ENCODE measurements around the gene ADGRG3.

Gene ADGRG3

GRCh38 chr16:57646388-57647039 is 21.6 kb upstream of the ADGRG3 start:
- DNase-seq (ENCODE audit: low spot score) = no peak

DNA sequence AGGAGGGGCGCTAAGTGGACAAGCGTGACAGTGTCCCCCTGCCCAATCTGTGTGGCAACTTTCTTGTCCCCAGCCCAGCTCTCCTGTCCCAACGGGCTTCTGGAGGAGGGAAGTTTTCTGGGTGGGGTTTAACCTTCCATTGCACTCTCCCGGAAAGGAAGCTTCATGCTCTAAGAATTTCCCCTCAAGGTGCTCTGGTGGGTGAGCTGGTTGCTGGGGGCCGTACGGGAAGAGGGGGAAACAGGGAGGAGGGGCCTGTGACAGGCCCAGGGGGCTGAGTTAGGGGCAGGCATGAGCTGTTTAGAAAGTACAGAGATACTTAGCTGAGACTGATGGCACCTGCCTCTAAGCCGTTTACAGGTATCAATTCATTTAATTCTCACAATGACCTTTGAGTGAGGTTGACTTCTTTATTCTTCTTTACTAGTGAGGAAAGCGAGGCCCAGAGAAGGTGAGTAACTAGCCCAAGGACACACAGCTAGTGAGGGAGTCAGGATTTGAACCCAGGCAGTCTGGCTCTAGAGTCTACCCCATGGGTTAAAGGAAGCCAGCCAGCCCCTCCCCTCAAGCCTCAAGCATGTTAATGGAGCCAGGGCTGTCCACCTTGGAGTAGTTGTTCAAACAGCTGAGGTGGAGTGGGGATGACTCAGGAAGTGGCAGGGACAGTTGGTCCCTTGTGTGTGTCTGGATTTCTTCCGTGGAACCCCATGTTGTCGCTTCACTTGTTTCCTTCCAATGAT is 20.8 kb upstream of the ADGRG3 start:
- DNase-seq (ENCODE audit: low spot score) = no peak

DNA sequence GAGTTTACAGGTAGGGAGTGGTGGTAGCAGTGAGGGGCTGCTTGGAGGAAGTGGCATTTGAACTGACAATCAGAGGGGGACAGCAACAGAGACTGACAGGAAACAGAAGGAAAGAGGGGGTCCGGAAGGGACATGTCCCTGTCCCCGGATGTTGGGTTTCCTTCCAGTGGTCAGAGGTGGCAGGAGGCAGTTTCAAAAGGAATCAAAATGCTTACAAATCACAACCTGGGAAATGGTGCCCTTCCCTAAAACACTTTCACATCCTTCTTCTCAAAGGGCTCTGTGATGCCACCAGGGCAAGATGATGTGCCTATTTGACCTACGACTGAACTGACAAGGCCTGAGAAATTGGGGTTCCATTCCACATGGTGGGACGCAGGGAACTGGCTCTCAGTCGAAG is 20.0 kb upstream of the ADGRG3 start:
- DNase-seq (ENCODE audit: low spot score) = peak; percentile 77

- DNase-seq (ENCODE audit: low spot score) = peak; percentile 81
These were observed 19.3 kb upstream of the ADGRG3 start for GRCh38 chr16:57648581-57649442.

DNA sequence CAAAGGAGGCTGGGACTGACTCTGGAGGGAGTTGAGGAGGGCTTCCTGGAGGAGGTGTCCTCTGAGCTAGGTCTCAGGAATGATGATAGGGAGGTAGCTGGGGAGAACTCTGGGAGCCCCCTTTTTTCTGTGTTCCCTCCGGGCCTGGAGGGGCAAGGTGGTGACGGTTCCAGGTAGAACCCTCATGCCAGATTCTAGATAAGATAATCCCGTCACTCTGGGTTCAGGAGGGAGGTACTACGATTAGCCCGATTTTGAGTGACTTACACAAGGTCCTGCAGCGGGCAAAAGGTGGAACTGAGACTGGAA is 18.7 kb upstream of the ADGRG3 start:
- no peak for DNase-seq (ENCODE audit: low spot score)

GRCh38 chr16:57649846-57650245 is 18.3 kb upstream of the ADGRG3 start:
- no peak for DNase-seq (ENCODE audit: low spot score)

GRCh38 chr16:57651344-57652333 is 16.5 kb upstream of the ADGRG3 start:
- DNase-seq (ENCODE audit: low spot score) = no peak

- DNase-seq (ENCODE audit: low spot score) = no peak
These were observed 15.2 kb upstream of the ADGRG3 start for GRCh38 chr16:57652695-57653471.

GRCh38 chr16:57653936-57654335 is 14.2 kb upstream of the ADGRG3 start:
- DNase-seq (ENCODE audit: low spot score) = no peak

GRCh38 chr16:57656342-57656955 is 11.7 kb upstream of the ADGRG3 start:
- DNase-seq (ENCODE audit: low spot score) = no peak

GRCh38 chr16:57657228-57657627 is 10.9 kb upstream of the ADGRG3 start:
- DNase-seq (ENCODE audit: low spot score) = no peak

- no peak for DNase-seq (ENCODE audit: low spot score)
These were observed 9.8 kb upstream of the ADGRG3 start for GRCh38 chr16:57658130-57658877.

GRCh38 chr16:57658878-57659674 is 9.0 kb upstream of the ADGRG3 start:
- DNase-seq (ENCODE audit: low spot score) = no peak

DNA sequence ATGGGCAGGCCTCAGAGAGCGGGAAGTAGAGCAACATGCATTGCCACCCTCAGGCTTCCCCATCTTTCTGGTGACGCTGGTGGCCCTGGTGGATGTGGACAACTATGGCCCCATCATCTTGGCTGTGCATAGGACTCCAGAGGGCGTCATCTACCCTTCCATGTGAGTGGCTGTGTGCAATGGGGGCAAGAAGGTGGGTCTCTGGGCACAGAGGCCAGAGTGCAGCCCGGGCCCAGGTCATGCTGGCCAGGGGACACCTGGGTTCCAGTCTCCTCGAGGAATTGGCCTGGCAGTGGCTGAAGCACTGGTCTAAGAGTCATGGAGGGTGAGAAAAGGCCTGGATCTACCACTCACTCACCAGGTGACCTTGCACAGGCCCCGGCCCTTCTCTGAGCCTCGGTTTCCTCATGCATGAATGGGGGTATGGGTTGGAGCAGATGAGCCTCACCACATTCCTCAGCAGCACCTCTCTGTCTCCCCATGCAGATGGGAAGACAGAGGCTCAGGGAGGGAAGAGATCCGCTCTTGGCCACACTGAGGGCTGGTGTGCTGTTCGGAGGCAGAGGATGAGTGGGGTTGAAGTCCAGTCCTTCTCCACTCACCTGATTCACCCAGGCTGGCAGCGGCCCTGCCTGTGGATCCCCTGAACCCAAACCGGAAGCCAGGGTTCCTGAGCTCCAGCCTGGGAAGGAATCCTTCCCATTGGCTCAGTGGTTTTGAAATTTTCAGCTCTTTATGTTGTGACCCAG is 7.2 kb upstream of the ADGRG3 start:
- no peak for DNase-seq (ENCODE audit: low spot score)

GRCh38 chr16:57661510-57661909 is 6.6 kb upstream of the ADGRG3 start:
- DNase-seq (ENCODE audit: low spot score) = no peak

GRCh38 chr16:57661936-57662906 is 5.9 kb upstream of the ADGRG3 start:
- no peak for DNase-seq (ENCODE audit: low spot score)

- no peak for DNase-seq (ENCODE audit: low spot score)
These were observed 4.7 kb upstream of the ADGRG3 start for GRCh38 chr16:57663436-57663835.

Measured in pons (tissue), 1 donor.